IMR-90 (cell line): ENCODE data around the gene SLC38A8.

Experiments used
- BHLHE40 ChIP-seq: fragments of 150-350 bp; IDR thresholded peaks from 2 replicates; pipeline ENCODE4 v1.6.1; 2016; ENCODE audit warnings: mild to moderate bottlenecking, low read depth, low read length
- CEBPB ChIP-seq: IDR thresholded peaks from 2 replicates; pipeline ENCODE4 v1.6.1; 2012; ENCODE audit warnings: low read depth, low read length, improper control_type of control experiment
- CHD1 ChIP-seq: IDR thresholded peaks from 2 replicates; pipeline ENCODE4 v1.6.1; 2012; ENCODE audit warnings: low read depth, low read length, improper control_type of control experiment
- FOS ChIP-seq: fragments of 150-350 bp; IDR thresholded peaks from 2 replicates; pipeline ENCODE4 v1.6.1; 2016; ENCODE audit warnings: low read depth, low read length
- MAZ ChIP-seq: IDR thresholded peaks from 2 replicates; pipeline ENCODE4 v1.6.1; 2012; ENCODE audit warnings: low read depth, mild to moderate bottlenecking, low read length, improper control_type of control experiment, moderate library complexity, borderline replicate concordance
- MXI1 ChIP-seq: IDR thresholded peaks from 2 replicates; pipeline ENCODE4 v1.6.1; 2012; ENCODE audit warnings: low read depth, mild to moderate bottlenecking, low read length, moderate library complexity, borderline replicate concordance
- NFE2L2 ChIP-seq: fragments of 150-350 bp; IDR thresholded peaks from 2 replicates; pipeline ENCODE4 v1.6.1; 2016; ENCODE audit warnings: low read depth, mild to moderate bottlenecking, low read length
- POLR2A ChIP-seq: IDR thresholded peaks from 2 replicates; pipeline ENCODE4 v1.6.1; 2012; ENCODE audit warnings: mild to moderate bottlenecking, low read depth, low read length
- RAD21 ChIP-seq: IDR thresholded peaks from 2 replicates; pipeline ENCODE4 v1.6.1; 2012; ENCODE audit warnings: low read length, improper control_type of control experiment
- RCOR1 ChIP-seq: IDR thresholded peaks from 2 replicates; pipeline ENCODE4 v1.6.1; 2012; ENCODE audit warnings: mild to moderate bottlenecking, low read length, improper control_type of control experiment; ENCODE audit not compliant: insufficient replicate concordance
- RFX5 ChIP-seq: IDR thresholded peaks from 2 replicates; pipeline ENCODE4 v1.8.0; 2012; ENCODE audit warnings: low read depth, mild to moderate bottlenecking, low read length, moderate library complexity
- SMC3 ChIP-seq: fragments of 150-350 bp; IDR thresholded peaks from 2 replicates; pipeline ENCODE4 v1.6.1; 2016; ENCODE audit warnings: low read depth, mild to moderate bottlenecking, antibody characterized with exemption, low read length, moderate library complexity
- TF ChIP-seq, protein P1 (sequence below): conservative IDR thresholded peaks from 2 replicates; pipeline ENCODE4 v1.5.1; 2012; ENCODE audit warnings: mild to moderate bottlenecking, low read depth, low read length, improper control_type of control experiment
- TF ChIP-seq, protein P2 (sequence below): fragments of 150-350 bp; IDR thresholded peaks from 2 replicates; pipeline ENCODE4 v1.6.1; 2016; ENCODE audit warnings: low read depth, mild to moderate bottlenecking, low read length, moderate library complexity, borderline replicate concordance

DNA sequence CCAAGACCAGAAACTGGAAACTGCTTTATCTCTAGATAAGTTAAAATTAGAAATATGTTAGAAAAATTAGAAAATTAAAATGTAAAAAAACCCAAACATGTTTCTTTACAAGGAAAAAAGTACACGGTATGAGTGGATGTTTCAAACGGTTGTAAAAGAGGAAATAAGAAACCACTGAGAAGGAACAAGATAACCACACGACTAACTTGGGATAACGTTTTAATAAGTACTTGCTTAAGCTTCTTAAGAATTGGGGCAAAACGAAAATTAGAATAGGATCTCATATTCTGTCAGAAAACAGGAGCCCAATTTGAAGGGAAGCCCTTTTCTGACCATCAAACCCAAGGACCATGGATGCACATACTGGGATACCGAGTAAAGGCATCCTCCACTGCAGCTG lies 43.2 kb upstream of the SLC38A8 start:
- no peak for TF ChIP-seq CEBPB
- no peak for TF ChIP-seq POLR2A
- TF ChIP-seq, protein P1, sequence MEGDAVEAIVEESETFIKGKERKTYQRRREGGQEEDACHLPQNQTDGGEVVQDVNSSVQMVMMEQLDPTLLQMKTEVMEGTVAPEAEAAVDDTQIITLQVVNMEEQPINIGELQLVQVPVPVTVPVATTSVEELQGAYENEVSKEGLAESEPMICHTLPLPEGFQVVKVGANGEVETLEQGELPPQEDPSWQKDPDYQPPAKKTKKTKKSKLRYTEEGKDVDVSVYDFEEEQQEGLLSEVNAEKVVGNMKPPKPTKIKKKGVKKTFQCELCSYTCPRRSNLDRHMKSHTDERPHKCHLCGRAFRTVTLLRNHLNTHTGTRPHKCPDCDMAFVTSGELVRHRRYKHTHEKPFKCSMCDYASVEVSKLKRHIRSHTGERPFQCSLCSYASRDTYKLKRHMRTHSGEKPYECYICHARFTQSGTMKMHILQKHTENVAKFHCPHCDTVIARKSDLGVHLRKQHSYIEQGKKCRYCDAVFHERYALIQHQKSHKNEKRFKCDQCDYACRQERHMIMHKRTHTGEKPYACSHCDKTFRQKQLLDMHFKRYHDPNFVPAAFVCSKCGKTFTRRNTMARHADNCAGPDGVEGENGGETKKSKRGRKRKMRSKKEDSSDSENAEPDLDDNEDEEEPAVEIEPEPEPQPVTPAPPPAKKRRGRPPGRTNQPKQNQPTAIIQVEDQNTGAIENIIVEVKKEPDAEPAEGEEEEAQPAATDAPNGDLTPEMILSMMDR = no peak
- TF ChIP-seq RCOR1 = no peak
- TF ChIP-seq RFX5 = no peak
- no peak for TF ChIP-seq CHD1
- no peak for TF ChIP-seq NFE2L2
- TF ChIP-seq, protein P2, sequence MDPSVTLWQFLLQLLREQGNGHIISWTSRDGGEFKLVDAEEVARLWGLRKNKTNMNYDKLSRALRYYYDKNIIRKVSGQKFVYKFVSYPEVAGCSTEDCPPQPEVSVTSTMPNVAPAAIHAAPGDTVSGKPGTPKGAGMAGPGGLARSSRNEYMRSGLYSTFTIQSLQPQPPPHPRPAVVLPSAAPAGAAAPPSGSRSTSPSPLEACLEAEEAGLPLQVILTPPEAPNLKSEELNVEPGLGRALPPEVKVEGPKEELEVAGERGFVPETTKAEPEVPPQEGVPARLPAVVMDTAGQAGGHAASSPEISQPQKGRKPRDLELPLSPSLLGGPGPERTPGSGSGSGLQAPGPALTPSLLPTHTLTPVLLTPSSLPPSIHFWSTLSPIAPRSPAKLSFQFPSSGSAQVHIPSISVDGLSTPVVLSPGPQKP = no peak
- no peak for TF ChIP-seq RAD21
- TF ChIP-seq SMC3 = no peak
- no peak for TF ChIP-seq FOS
- TF ChIP-seq BHLHE40 = no peak
- no peak for TF ChIP-seq MXI1
- no peak for TF ChIP-seq MAZ
